GM23338 (cell line): ENCODE data around the gene FGF23. TPM values are rescaled to one million over a fixed set of nuclear protein-coding genes. Genes with fewer than 3 reads are reported as not detected.

Source experiments
- ATAC-seq: fragments of 200-7000 bp; cut with Tn5 transposase; 3 replicates; pipeline ENCODE4 v1.9.1; 2020
- DNase-seq: peaks from one replicate; pipeline ENCODE4 v3.0.0-alpha.2; 2015; ENCODE audit warnings: low spot score
- H2AFZ ChIP-seq: fragments of 200-600 bp; sonication (generic); 2 replicates; pipeline ENCODE4 v1.8.0; 2016; ENCODE audit warnings: antibody characterized with exemption, mild to moderate bottlenecking, moderate library complexity
- H3F3A ChIP-seq: fragments of 200-600 bp; sonication (generic); replicated peaks from 2 replicates; pipeline ENCODE4 v1.8.0; 2017; ENCODE audit warnings: antibody characterized with exemption, mixed run types, low read depth
- H3K27ac ChIP-seq: fragments of 200-600 bp; sonication (generic); 2 replicates; pipeline ENCODE4 v1.6.1; 2016; ENCODE audit warnings: low read depth
- H3K27me3 ChIP-seq: fragments of 200-600 bp; sonication (generic); 2 replicates; pipeline ENCODE4 v1.8.0; 2016; ENCODE audit warnings: mild to moderate bottlenecking, mixed run types, moderate library complexity; ENCODE audit not compliant: insufficient read depth
- H3K36me3 ChIP-seq: fragments of 200-600 bp; sonication (generic); 2 replicates; pipeline ENCODE4 v1.8.0; 2016; ENCODE audit warnings: mild to moderate bottlenecking; ENCODE audit not compliant: insufficient read depth
- H3K4me1 ChIP-seq: fragments of 200-600 bp; sonication (generic); 2 replicates; pipeline ENCODE4 v1.8.0; 2016; ENCODE audit warnings: mild to moderate bottlenecking, moderate library complexity; ENCODE audit not compliant: insufficient read depth
- H3K4me2 ChIP-seq: fragments of 200-600 bp; sonication (generic); 2 replicates; pipeline ENCODE4 v1.7.1; 2017; ENCODE audit warnings: mixed run types
- H3K4me3 ChIP-seq: fragments of 200-600 bp; sonication (generic); 2 replicates; pipeline ENCODE4 v1.6.1; 2016; ENCODE audit warnings: mixed run types
- H3K79me2 ChIP-seq: fragments of 200-600 bp; sonication (generic); replicated peaks from 2 replicates; pipeline ENCODE4 v1.8.0; 2017; ENCODE audit warnings: mild to moderate bottlenecking; ENCODE audit not compliant: insufficient read depth
- H3K9me2 ChIP-seq: fragments of 200-600 bp; sonication (generic); 2 replicates; pipeline ENCODE4 v1.8.0; 2017; ENCODE audit not compliant: insufficient read depth
- H4K20me1 ChIP-seq: fragments of 200-600 bp; sonication (generic); replicated peaks from 2 replicates; pipeline ENCODE4 v1.8.0; 2017; ENCODE audit warnings: mild to moderate bottlenecking; ENCODE audit not compliant: insufficient read depth
- H3K27ac Mint-ChIP-seq: 2 replicates; pipeline ENCODE4 v1.8.0; 2020; ENCODE audit warnings: inconsistent platforms, mild to moderate bottlenecking, moderate library complexity, mixed read lengths
- H3K27me3 Mint-ChIP-seq: 3 replicates; pipeline ENCODE4 v1.8.0; 2022; ENCODE audit warnings: low read depth, mild to moderate bottlenecking, moderate library complexity, mixed read lengths, inconsistent platforms; ENCODE audit not compliant: insufficient read depth, poor library complexity
- H3K36me3 Mint-ChIP-seq: 3 replicates; pipeline ENCODE4 v1.8.0; 2021; ENCODE audit warnings: low read depth, mild to moderate bottlenecking, inconsistent platforms, moderate library complexity, mixed read lengths
- H3K4me1 Mint-ChIP-seq: 3 replicates; pipeline ENCODE4 v1.8.0; 2020; ENCODE audit warnings: mild to moderate bottlenecking, inconsistent platforms, mixed read lengths
- H3K4me3 Mint-ChIP-seq: 3 replicates; pipeline ENCODE4 v1.8.0; 2021; ENCODE audit warnings: moderate library complexity, mild to moderate bottlenecking, inconsistent platforms, mixed read lengths
- H3K9me3 Mint-ChIP-seq: 3 replicates; pipeline ENCODE4 v1.8.0; 2020; ENCODE audit warnings: moderate library complexity, mild to moderate bottlenecking, inconsistent platforms, mixed read lengths
- CREB1 ChIP-seq: fragments of 250-450 bp; sonication (Bioruptor Pico); IDR thresholded peaks from 2 replicates; pipeline ENCODE4 v1.5.0; 2020; ENCODE audit warnings: low read depth, mild to moderate bottlenecking, moderate library complexity
- EZH2 ChIP-seq: fragments of 200-600 bp; sonication (generic); IDR thresholded peaks from one replicate; pipeline ENCODE4 v1.8.0; 2017; ENCODE audit warnings: antibody characterized with exemption, mild to moderate bottlenecking, low read depth; ENCODE audit not compliant: unreplicated experiment
- EZH2phosphoT487 ChIP-seq: fragments of 200-600 bp; sonication (generic); IDR thresholded peaks from one replicate; pipeline ENCODE4 v1.8.1; 2018; ENCODE audit warnings: antibody characterized with exemption; ENCODE audit not compliant: unreplicated experiment
- JUNB ChIP-seq: IDR thresholded peaks from one replicate; pipeline ENCODE4 v1.6.1; 2016; ENCODE audit warnings: antibody characterized with exemption; ENCODE audit not compliant: unreplicated experiment
- NANOG ChIP-seq: IDR thresholded peaks from 2 replicates; pipeline ENCODE4 v1.6.1; 2016; ENCODE audit warnings: antibody characterized with exemption, borderline replicate concordance
- POLR2AphosphoS5 ChIP-seq: IDR thresholded peaks from 2 replicates; pipeline ENCODE4 v1.6.1; 2016; ENCODE audit warnings: antibody characterized with exemption, low read depth
- STAT1 ChIP-seq: IDR thresholded peaks from one replicate; pipeline ENCODE4 v1.6.1; 2016; ENCODE audit warnings: antibody characterized with exemption; ENCODE audit not compliant: unreplicated experiment
- ZNF114 ChIP-seq: fragments of 250-450 bp; sonication (Bioruptor Pico); IDR thresholded peaks from 2 replicates; pipeline ENCODE4 v1.5.0; 2020; ENCODE audit warnings: mild to moderate bottlenecking, moderate library complexity
- ZNF331 ChIP-seq: fragments of 250-450 bp; sonication (Bioruptor Pico); IDR thresholded peaks from 2 replicates; pipeline ENCODE4 v1.5.0; 2020; ENCODE audit warnings: low read depth, mild to moderate bottlenecking, moderate library complexity
- polyA plus RNA-seq: library from polyadenylated mRNA; unstranded; fragments of >200 nt; fragmentation: Nextera tagmentation; extraction: Ambion mirVana; gene quantifications from 2 replicates; pipeline ENCODE4 v1.2.1, GENCODE V29; 2016
- total RNA-seq: library from RNA; depleted of rRNA; stranded (reverse); fragments of >200 nt; shearing (Covaris generic); gene quantifications from 2 replicates; pipeline ENCODE4 v1.2.3, GENCODE V29; 2014
- TF ChIP-seq, protein P1 (sequence below): IDR thresholded peaks from one replicate; pipeline ENCODE4 v1.6.1; 2018; ENCODE audit warnings: antibody characterized with exemption; ENCODE audit not compliant: unreplicated experiment
- TF ChIP-seq, protein P2 (sequence below): fragments of 250-450 bp; sonication (Bioruptor Pico); IDR thresholded peaks from 2 replicates; pipeline ENCODE4 v1.5.0; 2020; ENCODE audit warnings: mild to moderate bottlenecking, moderate library complexity
- TF ChIP-seq, protein P3 (sequence below): IDR thresholded peaks from 2 replicates; pipeline ENCODE4 v1.6.1; 2016; ENCODE audit warnings: antibody characterized with exemption

Gene FGF23
- total and polyA plus RNA-seq, 2 experiments from 2014 or later = 0.44 to 0.56 TPM

DNA sequence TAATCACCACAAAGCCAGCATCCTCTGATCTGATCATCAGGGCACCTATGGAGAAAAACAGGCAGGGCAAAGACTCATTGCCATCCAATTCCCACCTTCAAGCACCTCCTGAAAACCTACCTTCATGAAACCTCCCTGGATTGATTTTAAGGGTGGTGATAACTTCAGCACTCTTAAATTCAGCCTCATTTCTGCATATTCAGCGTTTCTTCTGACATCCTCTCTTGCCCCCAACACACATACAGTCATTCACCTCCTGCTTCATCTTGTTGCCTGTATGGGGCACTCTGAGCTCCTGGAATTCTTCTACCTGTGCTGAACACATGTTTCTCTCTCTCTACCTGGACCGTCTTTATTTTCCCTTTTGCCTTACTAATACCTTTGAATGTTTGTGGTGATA, 6.9 kb downstream of the FGF23 start (continued):
- TF ChIP-seq, protein P1, sequence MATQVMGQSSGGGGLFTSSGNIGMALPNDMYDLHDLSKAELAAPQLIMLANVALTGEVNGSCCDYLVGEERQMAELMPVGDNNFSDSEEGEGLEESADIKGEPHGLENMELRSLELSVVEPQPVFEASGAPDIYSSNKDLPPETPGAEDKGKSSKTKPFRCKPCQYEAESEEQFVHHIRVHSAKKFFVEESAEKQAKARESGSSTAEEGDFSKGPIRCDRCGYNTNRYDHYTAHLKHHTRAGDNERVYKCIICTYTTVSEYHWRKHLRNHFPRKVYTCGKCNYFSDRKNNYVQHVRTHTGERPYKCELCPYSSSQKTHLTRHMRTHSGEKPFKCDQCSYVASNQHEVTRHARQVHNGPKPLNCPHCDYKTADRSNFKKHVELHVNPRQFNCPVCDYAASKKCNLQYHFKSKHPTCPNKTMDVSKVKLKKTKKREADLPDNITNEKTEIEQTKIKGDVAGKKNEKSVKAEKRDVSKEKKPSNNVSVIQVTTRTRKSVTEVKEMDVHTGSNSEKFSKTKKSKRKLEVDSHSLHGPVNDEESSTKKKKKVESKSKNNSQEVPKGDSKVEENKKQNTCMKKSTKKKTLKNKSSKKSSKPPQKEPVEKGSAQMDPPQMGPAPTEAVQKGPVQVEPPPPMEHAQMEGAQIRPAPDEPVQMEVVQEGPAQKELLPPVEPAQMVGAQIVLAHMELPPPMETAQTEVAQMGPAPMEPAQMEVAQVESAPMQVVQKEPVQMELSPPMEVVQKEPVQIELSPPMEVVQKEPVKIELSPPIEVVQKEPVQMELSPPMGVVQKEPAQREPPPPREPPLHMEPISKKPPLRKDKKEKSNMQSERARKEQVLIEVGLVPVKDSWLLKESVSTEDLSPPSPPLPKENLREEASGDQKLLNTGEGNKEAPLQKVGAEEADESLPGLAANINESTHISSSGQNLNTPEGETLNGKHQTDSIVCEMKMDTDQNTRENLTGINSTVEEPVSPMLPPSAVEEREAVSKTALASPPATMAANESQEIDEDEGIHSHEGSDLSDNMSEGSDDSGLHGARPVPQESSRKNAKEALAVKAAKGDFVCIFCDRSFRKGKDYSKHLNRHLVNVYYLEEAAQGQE = no peak
- no peak for TF ChIP-seq NANOG

DNA sequence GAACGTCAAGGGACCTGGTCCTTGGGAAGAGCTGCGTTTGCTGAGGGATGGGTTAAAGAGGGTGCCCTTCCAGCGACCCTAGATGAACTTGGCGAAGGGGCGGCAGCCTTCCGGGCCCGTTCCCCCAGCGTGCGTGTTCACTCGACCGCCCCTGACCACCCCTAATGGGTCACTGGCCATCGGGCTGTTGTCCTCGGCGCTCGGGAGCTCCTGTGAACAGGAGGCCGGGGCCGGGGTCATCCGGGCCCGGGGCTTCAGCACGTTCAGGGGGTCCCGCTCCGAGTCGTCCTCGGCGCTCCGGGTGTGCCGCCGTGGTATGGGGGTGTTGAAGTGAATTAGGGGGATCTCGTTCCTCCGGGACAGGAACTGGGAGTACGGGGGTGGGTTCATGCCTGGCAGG, 9.2 kb downstream of the FGF23 start:
- H3K4me2 ChIP-seq = no peak overlapping the region
- H3K9me2 ChIP-seq = no peaks in the 10 kb centered on the region
- H3F3A ChIP-seq = no peaks in the 10 kb centered on the region
- no peak overlapping the region for H3K4me3 Mint-ChIP-seq
- H3K79me2 ChIP-seq = no peaks in the 10 kb centered on the region
- H3K27me3 ChIP-seq = no peaks in the 10 kb centered on the region
- H3K4me1 Mint-ChIP-seq = no peaks in the 10 kb centered on the region
- H3K36me3 Mint-ChIP-seq = no peaks in the 10 kb centered on the region
- no peaks in the 10 kb centered on the region for H4K20me1 ChIP-seq
- ATAC-seq (no peak), DNase-seq (no peak)
- H3K27me3 Mint-ChIP-seq = no peaks in the 10 kb centered on the region
- no peak overlapping the region for H3K27ac ChIP-seq
- H3K36me3 ChIP-seq = no peaks in the 10 kb centered on the region
- no peaks in the 10 kb centered on the region for H3K9me3 Mint-ChIP-seq
- no peaks in the 10 kb centered on the region for H3K4me1 ChIP-seq
- no peak overlapping the region for H2AFZ ChIP-seq
- H3K27ac Mint-ChIP-seq = no peak overlapping the region
- no peak overlapping the region for H3K4me3 ChIP-seq
- TF ChIP-seq EZH2phosphoT487 = no peak
- no peak for TF ChIP-seq EZH2
- TF ChIP-seq, protein P2, sequence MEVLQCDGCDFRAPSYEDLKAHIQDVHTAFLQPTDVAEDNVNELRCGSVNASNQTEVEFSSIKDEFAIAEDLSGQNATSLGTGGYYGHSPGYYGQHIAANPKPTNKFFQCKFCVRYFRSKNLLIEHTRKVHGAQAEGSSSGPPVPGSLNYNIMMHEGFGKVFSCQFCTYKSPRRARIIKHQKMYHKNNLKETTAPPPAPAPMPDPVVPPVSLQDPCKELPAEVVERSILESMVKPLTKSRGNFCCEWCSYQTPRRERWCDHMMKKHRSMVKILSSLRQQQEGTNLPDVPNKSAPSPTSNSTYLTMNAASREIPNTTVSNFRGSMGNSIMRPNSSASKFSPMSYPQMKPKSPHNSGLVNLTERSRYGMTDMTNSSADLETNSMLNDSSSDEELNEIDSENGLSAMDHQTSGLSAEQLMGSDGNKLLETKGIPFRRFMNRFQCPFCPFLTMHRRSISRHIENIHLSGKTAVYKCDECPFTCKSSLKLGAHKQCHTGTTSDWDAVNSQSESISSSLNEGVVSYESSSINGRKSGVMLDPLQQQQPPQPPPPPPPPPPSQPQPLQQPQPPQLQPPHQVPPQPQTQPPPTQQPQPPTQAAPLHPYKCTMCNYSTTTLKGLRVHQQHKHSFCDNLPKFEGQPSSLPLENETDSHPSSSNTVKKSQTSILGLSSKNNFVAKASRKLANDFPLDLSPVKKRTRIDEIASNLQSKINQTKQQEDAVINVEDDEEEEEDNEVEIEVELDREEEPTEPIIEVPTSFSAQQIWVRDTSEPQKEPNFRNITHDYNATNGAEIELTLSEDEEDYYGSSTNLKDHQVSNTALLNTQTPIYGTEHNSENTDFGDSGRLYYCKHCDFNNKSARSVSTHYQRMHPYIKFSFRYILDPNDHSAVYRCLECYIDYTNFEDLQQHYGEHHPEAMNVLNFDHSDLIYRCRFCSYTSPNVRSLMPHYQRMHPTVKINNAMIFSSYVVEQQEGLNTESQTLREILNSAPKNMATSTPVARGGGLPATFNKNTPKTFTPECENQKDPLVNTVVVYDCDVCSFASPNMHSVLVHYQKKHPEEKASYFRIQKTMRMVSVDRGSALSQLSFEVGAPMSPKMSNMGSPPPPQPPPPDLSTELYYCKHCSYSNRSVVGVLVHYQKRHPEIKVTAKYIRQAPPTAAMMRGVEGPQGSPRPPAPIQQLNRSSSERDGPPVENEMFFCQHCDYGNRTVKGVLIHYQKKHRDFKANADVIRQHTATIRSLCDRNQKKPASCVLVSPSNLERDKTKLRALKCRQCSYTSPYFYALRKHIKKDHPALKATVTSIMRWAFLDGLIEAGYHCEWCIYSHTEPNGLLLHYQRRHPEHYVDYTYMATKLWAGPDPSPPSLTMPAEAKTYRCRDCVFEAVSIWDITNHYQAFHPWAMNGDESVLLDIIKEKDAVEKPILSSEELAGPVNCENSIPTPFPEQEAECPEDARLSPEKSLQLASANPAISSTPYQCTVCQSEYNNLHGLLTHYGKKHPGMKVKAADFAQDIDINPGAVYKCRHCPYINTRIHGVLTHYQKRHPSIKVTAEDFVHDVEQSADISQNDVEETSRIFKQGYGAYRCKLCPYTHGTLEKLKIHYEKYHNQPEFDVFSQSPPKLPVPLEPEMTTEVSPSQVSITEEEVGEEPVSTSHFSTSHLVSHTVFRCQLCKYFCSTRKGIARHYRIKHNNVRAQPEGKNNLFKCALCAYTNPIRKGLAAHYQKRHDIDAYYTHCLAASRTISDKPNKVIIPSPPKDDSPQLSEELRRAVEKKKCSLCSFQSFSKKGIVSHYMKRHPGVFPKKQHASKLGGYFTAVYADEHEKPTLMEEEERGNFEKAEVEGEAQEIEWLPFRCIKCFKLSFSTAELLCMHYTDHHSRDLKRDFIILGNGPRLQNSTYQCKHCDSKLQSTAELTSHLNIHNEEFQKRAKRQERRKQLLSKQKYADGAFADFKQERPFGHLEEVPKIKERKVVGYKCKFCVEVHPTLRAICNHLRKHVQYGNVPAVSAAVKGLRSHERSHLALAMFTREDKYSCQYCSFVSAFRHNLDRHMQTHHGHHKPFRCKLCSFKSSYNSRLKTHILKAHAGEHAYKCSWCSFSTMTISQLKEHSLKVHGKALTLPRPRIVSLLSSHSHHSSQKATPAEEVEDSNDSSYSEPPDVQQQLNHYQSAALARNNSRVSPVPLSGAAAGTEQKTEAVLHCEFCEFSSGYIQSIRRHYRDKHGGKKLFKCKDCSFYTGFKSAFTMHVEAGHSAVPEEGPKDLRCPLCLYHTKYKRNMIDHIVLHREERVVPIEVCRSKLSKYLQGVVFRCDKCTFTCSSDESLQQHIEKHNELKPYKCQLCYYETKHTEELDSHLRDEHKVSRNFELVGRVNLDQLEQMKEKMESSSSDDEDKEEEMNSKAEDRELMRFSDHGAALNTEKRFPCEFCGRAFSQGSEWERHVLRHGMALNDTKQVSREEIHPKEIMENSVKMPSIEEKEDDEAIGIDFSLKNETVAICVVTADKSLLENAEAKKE = no peak
- no peak for TF ChIP-seq STAT1
- TF ChIP-seq CREB1 (CRISPR knock-in tag) = no peak
- no peak for TF ChIP-seq ZNF331
- TF ChIP-seq, protein P1 = no peak
- TF ChIP-seq, protein P3, sequence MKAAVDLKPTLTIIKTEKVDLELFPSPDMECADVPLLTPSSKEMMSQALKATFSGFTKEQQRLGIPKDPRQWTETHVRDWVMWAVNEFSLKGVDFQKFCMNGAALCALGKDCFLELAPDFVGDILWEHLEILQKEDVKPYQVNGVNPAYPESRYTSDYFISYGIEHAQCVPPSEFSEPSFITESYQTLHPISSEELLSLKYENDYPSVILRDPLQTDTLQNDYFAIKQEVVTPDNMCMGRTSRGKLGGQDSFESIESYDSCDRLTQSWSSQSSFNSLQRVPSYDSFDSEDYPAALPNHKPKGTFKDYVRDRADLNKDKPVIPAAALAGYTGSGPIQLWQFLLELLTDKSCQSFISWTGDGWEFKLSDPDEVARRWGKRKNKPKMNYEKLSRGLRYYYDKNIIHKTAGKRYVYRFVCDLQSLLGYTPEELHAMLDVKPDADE = no peak
- TF ChIP-seq POLR2AphosphoS5 = no peak
- no peak for TF ChIP-seq NANOG
- TF ChIP-seq JUNB = no peak
- no peak for TF ChIP-seq ZNF114
